CD4-positive, alpha-beta T cell treated with Interleukin-17A for 1 hour (primary cell): Measurements from ENCODE around the gene GPX6.
A peak's percentile ranks its signal among the peaks of the same experiment; 100 is the strongest.
"Not testable (repeated sequence)": the region's sequence is repeated elsewhere in the genome, so short reads cannot be mapped to it uniquely, and the experiment has no call there.

Experiments used
- DNase-seq: peaks from one replicate; pipeline ENCODE4 v3.0.0-alpha.2; 2020

The GPX6 gene

GRCh38 chr6:28480253-28480932, 35.2 kb downstream of the GPX6 start:
- DNase-seq: no peak

GRCh38 chr6:28478518-28478917, 37.1 kb downstream of the GPX6 start:
- no peak for DNase-seq

DNA sequence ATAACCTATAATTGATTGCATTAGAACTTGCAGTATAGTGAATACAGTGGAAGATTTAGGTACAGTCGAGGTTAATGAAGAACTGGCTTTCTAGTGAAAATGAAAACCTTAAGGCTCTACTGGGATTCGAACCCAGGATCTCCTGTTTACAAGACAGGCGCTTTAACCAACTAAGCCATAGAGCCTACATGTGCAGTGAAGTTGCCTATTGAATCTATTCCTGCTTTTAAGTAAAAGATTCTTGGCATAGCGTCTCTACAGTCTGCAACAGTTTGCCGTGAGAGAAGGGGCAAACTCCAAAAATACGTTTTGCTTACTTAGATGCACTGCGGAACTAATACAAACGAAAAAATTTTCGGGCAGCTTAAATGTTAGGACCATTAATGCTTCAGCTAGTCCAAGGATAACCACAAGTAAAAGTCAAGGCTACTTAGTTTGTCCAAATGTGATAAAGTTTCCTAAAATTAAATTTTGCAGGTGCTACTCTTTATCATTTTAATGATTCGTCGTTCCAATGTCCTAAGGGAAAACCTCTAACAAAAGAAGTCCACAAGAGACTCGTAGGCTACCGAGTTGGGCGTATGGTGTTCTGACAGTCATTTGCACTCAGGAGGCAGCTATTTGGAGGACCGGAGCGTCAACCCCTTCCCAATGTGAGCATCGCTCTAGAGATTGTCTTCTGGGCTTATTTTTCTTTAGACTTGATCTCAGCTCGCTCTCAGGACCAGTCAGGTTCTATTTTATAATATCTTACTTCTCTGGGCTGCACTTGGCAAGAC, 41.0 kb downstream of the GPX6 start:
- peak; percentile 21 for DNase-seq

GRCh38 chr6:28469153-28469745, 46.3 kb downstream of the GPX6 start:
- not testable (repeated sequence) for DNase-seq

GRCh38 chr6:28468056-28468455, 47.5 kb downstream of the GPX6 start:
- no peak for DNase-seq

GRCh38 chr6:28462401-28462800, 53.2 kb downstream of the GPX6 start:
- DNase-seq: no peak

DNA sequence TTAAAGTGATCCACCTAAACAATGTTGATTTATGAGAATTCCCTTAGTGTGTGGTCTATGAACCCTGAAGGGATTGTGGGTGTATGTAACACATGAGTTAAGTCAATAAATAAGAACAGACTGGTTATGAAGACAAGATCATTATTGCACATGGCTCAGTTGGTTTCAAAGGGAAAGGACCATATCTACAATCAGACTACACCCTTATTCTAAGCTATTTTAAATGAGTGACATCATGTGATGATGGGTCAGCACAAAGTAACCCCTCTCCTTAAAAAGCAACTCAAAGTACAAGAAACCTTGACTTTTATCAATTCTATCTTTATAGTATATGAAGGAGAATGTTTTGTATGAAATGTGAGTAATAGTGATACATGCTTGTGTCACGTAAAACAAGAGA, 57.0 kb downstream of the GPX6 start:
- no peak for DNase-seq
